GM19397 (cell line): Measurements from ENCODE around the gene GRIN2C.
A peak's percentile ranks its signal among the peaks of the same experiment; 100 is the strongest.
"Not testable (repeated sequence)": the region's sequence is repeated elsewhere in the genome, so short reads cannot be mapped to it uniquely, and the experiment has no call there.

Experiments
- ATAC-seq: cut with Tn5 transposase; IDR thresholded peaks from one replicate; pipeline ENCODE4 v1.9.1; 2021; ENCODE audit warnings: mild to moderate bottlenecking, moderate library complexity; ENCODE audit not compliant: unreplicated experiment

GRIN2C gene

DNA sequence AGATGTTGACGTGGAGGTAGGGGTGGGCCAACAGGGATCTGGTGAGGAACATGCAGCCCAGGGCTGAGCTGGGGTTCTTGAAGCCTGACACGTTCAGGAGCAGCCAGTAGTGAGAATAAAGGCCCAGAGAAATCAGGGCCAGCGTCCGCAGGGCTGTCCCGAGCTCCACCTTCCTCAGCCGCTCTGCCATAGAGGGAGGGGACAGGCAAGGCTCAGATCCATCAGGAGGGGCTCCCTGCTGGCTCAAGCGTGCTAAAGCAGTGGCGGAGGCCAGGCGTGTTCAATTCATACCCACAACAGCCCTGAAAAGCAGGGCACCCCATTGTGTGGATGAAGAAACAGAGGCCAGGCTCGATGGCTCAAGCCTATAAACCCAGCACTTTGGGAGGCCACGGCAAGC, 21.4 kb upstream of the GRIN2C start:
- ATAC-seq = no peak

DNA sequence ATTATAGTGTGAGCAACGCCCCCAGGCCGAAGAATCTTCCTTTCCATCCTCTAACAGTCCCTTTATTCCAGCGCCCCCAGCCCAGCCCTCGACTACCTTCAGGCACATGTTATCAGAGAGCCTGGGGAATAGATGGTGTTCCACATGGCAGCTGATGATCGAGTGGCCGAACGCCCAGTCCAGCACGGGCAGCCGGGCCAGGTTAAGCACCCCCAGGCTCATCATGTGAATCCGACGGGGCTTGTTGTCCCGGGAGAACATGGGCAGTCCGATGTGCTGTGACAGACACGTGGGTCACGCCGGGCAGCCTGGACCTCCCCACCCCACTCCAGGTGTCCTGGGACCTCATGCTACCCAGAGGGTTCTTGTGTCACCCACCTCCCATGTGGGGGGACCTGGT, 19.6 kb upstream of the GRIN2C start:
- no peak for ATAC-seq

DNA sequence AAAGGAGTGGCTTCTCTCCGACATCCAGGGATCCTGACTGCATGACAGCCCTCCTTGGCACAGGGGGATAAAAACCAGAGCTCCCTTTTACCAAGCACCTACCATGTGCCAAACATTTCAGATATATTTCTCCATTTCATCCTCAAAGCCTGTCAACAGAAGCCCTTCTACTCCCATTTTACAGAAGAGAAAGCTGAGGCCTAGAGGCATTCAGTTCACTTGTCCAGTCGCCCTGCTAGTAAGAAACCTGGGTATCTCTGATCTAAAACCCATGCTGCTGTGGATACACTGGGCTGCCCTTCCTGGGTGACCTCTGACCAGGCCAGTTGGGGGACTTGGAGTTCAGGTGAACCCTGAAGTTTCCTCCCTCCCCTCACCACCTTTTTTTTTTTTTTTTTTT, 19.0 kb upstream of the GRIN2C start:
- no peak for ATAC-seq

DNA sequence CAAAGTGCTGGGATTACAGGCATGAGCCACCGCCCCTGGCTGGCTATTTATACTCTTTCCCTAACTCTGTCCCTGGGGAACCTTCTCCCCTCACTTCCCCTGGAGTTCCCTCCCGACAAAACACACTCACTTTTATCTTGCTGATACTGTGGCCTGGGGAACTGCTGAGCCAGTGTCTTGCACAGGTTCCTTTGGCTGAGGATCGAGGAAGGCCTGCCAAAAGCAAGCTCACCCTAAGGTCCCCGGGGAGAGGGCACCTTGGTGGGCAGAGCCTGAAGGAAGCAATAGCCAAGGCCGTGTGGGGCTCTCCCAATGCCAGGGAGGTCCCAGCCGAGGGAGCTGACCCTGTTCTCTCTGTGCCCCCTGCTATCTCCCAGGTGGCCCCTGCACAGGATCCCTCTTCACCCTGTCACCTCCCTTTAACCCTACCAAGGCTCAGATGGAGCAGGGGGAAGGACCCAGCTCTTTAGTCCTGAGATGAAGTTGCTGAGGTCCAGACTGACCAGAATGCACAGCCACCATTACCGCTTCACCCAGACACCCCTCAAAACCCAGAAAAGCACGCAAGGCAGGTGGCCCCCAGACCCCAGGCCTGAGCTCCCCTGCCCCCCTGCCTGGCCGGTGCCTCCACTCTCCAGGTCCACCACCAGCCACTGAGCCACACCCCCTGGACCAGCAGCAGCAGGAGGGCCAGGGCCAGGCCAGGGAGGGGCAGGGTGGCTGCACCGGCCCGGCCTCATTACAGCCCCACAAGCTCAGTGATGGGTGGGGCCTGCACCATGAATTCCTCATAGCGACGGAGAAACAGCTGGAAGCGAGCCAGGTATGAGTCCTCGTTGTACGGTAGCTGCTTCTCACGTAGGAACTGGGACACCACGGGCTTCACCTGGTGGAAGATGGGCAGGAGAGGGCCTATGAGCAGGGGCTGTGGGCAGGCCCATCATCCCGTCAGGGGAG, 18.2 kb upstream of the GRIN2C start:
- ATAC-seq = no peak

DNA sequence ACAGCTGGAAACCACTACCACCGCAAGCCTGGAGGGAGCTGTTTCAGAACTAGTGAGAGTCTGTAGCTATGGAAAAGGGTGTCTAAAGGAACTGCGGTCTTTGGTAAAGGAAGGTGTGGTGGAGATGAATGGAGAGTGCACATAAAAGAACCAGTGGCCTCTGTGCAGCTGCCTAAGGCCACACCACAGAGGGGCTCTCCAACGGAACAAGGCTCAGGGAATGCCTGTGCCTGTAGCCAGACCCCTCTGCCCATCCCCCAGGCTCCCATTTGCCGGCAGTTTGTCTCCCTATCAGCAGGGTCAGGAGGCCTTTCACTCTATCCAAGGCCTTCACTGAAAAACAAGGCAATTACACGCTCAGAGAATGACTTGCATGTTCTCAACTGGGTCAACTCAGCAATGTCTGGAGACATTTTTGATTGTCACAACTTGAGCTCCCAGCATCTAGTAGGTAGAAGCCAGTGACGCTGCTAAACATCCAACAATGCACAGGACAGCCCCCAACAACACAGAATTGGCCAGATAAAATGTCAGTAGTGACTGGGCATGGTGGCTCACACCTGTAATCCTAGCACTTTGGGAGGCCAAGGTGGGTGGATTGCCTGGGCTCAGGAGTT, 16.4 kb upstream of the GRIN2C start:
- no peak for ATAC-seq

DNA sequence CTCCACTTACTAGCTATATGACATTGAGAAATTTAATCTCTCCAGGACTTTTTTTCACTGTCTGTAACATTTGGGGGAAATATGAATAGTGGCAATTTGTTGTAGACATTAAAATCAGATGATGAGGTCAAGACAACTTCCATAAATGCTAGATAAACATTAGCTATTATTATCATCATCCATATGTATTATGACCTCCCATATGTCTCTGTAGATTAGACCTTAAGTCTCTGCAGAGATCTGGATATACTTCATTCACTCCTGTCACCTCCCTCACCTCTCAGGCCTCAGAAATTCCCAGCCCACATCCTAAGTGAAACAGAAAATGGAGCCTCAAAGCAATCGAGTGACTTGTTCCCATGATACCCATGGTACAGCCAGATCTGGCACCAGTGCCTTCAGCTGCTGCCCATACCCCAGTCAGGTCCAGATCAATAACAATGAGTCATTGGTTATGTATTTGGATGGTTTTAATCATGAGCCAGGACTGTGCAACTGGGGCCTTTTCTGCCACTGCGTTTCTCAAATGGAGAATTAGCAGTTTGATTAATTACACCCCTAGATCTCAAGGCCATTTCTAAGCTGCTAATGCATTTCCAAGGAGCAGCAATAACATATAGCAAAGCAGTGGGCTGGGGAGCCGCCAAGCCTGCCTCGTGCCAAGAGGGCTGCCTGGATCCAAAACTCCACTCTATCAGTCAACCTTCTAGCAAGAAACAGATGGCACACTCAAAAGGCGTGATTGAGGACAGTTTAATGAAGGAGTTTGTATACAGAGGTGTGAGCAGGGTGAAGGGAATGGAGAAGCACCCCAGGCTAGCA, 15.7 kb upstream of the GRIN2C start:
- ATAC-seq = no peak

DNA sequence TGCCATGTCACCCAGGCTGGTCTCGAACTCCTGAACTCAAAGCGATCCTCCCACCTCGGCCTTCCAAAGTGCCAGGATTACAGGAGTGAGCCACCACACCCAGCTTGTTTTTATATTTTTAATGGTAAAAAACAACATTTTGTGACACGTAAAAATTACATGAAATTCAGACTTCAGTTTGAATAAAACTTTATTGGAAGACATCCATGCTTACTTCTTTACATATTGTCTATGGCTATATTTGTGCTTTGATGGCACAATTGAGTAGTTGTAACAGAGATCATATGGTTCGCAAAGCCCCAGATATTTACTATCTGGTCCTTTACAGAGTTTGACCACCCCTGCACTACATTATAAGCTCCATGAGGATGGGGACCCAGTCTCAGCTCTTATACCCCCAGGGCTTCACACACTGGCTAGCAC, 14.9 kb upstream of the GRIN2C start:
- no peak for ATAC-seq

DNA sequence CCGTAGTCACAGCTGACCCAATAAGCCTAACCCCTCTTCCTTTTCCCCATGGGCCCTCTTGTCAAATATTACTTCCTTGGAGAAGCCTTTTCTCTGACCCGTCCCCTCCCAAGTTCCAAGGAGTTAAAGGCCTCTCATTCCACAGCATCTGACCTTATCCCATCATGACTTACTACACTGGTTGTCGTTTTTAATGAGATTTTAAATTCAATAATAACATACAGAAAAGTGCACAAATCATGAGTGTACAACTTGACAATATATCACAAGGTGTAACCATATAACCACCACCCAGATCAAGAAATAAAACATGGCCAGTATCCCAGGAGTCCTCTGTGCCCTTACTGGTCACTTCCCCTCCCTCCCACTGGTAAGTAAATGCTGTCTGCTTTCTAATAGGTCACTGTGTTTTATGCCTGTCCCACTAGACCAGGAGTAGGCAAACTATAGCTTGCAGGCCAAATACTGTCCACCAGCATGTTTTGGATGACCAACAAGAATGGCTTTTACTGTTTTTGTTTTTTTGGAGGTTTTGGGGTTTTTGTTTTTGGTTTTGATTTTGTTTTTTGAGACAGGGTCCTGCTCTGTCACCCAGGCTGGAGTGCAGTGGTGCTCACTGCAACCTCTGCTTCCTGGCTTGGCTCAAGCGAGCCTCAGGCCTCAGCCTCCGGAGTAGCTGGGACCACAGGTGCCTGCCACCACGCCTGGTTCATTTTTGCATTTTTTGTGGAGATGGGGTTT, 14.4 kb upstream of the GRIN2C start:
- no peak for ATAC-seq

DNA sequence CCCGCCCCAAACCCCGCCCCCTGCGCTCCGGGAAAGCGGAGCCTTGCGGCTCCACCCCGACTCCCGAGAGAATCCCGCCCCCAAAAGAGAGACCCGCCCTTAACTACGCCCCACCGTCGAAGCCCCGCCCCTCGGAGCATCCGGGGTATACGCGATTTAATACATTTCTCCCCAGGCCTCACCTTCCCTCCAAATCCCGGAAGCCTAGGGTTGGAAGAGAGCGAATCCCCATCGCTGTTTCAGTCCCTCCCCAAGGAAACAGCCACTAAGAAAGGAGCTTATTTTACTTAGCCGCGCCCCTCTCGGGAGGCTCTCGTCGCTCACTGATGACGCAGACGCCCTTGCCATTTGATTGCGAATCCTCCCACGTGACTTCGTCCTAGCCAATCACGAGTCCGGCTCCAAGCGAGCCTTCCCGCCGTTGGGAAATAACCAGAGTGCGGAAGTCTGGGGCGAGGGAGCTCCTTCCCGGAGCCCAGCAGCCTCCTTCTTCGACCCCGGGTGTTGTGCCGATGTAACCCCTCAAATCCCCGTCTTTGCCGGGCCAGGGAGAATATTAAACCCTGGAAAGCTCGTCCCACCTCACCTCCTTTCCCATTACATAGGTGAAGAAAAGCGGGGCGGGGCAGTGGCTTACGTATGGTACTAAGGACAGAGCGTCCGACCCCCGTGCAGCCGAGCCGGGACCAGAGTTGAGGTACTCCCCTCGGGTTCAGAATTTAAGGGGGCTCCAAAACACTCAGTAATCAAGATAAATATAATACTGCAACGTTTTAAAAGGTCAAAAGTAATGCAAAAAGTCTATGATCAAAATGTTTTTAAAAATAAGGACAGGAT, 13.6 kb upstream of the GRIN2C start:
- ATAC-seq = peak; percentile 84

DNA sequence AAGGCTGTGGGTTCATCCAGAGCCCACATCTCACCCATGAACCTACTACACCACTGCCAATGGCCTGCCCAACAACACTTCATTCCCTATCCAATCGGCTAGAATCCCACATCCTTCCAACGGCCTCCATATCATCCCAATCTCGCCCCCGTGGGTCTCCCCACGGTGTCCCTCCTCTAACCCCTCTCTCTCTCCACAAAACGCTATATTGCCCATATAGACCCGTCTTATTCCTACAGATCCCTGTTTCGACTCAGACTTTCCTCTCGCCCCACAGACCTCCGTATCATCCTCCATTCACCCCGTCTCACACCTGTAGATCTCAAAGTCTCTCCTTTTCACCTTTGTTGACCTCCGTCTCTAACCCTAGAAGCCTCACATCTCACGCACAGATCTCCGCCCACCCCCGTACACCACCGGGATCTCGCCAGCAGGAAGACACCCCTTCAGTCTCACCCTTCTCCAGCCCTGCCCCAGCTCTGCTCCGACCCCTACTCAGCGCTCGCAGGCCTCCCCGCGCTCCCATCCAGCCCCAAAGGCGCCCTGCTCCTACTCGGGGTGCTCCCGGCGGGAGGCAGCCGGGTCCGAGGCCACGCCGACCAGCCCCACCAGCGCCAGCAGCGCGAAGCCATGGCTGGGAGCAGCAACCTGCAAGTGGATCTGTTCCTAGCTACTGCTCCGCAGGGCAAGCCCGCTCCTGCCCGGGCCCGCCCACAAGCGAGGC, 12.8 kb upstream of the GRIN2C start, which contains the start of gene FDXR:
Gene FDXR, minus strand, starts transcription at position 682 of the 724 bp plus-strand sequence. Its CDS starts 50 bp downstream, at position 632.
- ATAC-seq = peak; percentile 27

DNA sequence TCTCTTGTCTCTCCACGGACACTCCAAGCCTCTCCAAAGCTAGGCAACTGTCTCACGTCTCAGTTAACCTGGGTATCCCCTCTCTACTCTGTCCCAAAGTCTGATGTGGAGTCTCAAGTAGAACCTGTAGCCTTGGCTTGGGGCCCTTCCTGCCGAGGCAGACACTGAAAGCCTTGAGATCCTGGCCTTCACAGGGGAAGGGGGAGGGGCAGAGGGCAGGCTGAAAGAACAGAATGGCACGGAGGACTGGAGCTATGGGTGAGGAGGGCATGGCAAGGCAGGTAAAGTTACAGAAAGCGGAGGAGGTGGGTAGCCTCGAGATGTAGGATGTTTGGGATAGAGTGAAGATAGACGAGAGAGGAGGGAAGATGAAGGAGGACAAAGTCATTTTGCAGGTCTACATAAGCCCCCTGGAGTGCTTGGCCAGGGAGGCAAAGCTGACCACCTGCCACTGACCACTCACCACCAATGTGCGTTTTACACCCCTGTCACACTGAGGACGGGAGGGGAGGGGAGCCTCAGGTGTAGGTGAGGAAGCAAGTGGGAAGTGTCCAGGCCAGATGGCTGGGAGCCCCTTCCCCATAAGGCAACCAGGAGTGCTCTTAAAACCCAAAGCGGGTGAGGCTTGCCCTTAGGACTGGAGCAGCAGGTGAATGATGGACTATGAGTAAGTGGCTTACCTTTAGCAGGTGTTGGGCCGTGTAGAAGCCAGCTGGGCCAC, 11.8 kb upstream of the GRIN2C start:
- no peak for ATAC-seq

DNA sequence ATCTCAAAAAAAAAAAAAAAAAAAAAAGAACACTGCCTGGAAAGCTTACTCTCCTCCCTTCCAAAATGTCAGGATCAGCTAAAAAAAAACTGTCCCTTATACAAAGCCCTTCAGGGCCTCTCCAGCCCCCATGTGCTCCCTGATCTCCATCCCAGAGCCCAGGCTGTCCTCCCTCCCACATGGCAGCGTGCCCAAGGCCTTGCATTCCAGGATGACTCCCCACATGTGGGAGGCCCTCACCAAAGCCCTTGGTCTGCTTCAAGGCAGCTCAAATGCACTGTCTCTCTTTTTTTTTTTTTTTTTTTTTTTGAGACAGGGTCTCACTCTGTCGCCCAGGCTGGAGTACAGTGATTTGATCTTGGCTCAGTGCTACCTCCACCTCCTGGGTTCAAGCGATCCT, 10.8 kb upstream of the GRIN2C start:
- no peak for ATAC-seq

DNA sequence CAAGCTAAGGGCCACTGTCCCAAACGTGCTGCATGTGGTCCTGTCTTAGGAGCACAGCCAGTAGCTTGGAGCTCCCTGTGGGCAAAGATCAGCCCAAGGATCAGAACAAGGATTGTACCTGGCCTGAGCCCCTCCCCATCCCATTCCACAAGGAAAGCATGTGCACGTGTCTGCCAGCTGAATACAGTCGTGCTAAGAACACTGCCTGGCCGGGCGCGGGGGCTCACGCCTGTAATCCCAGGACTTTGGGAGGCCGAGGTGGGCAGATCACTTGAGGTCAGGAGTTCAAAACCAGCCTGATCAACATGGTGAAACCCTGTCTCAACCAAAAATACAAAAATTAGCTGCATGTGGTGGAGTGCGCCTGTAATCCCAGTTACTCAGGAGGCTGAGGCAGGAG, 10.3 kb upstream of the GRIN2C start:
- ATAC-seq = not testable (repeated sequence)

DNA sequence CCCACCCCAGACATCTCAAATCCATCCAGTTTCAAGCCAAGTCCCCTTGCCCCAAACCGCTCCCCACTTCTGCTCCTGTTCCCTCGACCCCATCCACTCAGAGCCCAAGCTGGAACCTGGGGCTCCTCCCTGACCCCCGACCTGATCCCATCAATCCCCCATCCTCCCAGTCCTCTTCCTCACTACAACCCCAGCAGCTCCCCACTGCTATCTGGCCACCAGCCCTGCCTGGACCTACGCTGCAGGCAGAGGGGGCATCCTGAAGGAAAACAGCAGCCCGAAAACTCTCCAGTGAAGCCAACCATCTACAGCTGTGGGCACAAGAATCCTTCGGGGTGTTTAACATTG, 9.2 kb upstream of the GRIN2C start:
- no peak for ATAC-seq

DNA sequence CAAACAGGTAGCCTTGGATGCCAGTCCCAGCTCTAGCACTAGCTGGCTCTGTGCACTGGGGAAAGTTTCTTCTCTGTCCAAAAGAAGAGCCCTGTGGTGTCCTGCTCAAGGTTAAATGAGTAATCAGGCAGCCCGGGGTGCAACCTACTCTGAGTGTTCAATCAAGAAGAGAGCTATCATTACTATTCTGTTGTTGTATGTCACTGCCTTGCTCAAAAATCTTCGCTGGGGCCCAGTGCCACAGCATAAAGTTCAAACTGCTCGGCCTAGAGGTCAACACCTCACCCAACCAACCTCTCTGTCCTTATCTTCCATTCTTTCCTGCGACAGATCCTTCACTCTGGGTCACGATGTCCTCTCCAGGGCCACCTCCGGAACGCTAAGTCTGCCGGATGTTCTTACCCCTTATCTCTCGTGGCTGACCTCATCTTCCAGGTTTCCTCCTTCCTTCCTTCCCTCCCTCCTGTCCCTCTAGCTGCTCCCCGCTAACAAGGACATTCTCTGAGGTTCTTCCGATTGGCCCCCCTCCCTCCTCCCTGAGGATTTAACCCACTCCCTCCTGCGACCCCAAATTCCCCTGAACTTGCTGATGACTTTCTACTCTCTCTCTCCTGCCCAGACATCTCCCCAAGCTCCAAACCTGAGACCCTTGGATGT, 8.7 kb upstream of the GRIN2C start:
- no peak for ATAC-seq

DNA sequence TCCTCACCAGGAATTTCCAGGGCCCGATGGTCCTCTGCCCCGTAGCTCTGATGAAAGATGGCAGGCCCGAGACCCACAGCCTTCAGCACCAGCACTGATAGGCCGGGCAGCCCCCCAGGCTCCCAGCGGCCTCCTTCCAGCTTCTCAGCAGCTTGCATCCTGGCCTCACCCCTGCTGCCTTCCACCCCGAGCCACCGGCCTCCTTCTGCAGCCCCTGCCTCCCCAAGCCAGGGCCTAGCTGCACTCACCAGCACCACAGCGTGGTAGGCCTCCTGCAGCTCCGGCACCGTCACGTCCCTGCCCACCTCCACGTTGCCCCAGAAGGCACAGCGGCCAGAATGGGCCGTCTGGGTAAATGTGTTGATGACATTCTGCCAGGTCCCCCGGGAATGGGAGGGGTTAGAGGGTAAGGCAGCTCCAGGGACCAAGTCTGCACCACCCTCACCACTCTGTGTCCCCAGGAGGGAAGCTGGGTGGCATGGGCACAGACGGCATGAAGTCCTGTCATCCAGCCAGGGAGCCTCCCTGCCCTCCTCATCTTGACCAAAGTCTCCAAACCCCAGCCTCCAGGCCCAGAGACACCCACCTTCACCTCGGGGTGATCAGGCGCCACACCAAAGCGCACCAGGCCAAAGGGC, 6.6 kb upstream of the GRIN2C start:
- no peak for ATAC-seq

DNA sequence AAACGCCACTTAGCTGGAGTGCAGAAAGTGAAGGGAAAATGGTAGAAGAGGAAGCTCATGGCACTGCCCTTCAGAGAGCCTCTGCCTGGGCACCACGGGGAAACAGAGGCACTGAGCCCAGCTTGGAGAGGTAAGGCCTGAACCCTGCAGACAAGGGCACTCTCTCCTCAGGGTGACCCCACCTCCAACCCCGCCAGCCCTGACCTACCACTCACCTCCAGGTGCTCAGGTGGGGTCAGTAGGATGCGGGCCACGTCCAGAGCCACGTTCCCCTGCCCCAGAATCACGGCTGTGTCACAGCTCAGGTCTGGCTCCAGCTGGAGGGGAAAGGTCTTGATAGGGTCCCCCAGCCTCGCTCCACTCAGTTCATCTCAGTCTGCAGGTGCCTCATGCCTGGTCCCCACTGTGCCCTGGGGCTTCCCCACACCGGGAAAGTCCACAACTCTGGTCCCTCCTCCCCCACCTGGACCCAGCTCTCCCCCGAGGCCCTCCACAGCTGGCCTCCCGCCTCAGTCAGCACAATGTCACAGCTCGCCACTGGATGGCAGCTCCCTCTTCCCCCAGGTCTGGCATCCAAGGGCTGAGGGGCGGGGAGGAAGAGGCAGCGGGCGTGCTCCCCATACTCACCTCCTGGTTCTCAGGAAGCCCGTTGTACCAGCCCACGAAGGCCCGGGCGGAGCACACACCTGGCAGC, 6.0 kb upstream of the GRIN2C start:
- ATAC-seq = no peak
